Activated naive CD8-positive, alpha-beta T cell treated with anti-CD3 and anti-CD28 coated beads, Interleukin-2, amount 50 U/mL, for 24 hours (primary cell): Measurements from ENCODE around the gene MICAL3.
A peak's percentile ranks its signal among the peaks of the same experiment; 100 is the strongest.
"Not testable (repeated sequence)": the region's sequence is repeated elsewhere in the genome, so short reads cannot be mapped to it uniquely, and the experiment has no call there.

ENCODE experiments used
- ATAC-seq: fragments of 150-1000 bp; cut with Tn5 transposase; one replicate; pipeline ENCODE4 v1.10.0; 2021
- DNase-seq: peaks from one replicate; pipeline ENCODE4 v3.0.0; 2021
- H3K27ac Mint-ChIP-seq: one replicate; pipeline ENCODE4 v1.8.0; 2021; ENCODE audit warnings: mild to moderate bottlenecking, mixed read lengths
- H3K27me3 Mint-ChIP-seq: one replicate; pipeline ENCODE4 v1.8.0; 2021; ENCODE audit warnings: mixed read lengths
- H3K36me3 Mint-ChIP-seq: one replicate; pipeline ENCODE4 v1.8.0; 2021; ENCODE audit warnings: low read depth, mixed read lengths
- H3K4me1 Mint-ChIP-seq: one replicate; pipeline ENCODE4 v1.8.0; 2021; ENCODE audit warnings: mixed read lengths
- H3K4me3 Mint-ChIP-seq: one replicate; pipeline ENCODE4 v1.8.0; 2021; ENCODE audit warnings: mild to moderate bottlenecking, moderate library complexity, mixed read lengths
- H3K9me3 Mint-ChIP-seq: one replicate; pipeline ENCODE4 v1.8.0; 2021; ENCODE audit warnings: mixed read lengths

The MICAL3 gene

DNA sequence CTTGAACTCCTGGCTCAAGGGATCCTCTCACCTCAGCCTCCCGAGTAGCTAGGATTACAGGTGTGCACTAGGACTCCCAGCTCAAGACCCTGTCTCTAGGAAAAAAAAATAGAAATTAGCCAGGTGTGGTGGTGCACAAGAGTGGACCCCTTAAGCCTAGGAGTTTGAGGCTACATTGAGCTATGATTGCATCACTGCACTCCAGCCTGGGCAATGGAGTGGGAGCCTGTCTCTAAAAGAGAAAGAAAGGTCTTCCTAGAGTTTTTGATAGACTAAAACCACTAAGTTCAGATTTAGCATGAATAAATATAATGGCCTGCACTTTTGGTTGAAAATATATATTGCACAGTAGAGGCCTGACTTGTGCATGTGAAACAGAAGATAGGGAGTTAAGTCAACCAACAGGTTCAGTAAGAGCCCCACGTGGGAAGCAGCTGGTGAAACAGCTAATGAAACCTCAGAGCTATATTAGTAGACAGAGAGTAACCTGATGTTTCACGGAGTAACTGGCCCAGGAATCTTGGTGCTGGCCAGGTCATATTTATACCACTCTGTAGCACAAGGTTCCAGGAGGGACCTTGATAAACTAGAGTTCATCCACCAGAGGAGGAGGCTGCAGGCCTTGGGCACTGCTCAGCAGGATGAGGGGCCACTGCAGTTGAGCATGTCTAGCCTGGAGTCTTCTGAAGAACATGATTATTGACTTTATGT lies 4.6 kb upstream of the MICAL3 start:
- no peak overlapping the region for H3K27ac Mint-ChIP-seq
- H3K4me1 Mint-ChIP-seq = peaks cover 7% of the 10 kb centered on the region
- peaks cover 25% of the 10 kb centered on the region for H3K27me3 Mint-ChIP-seq

DNA sequence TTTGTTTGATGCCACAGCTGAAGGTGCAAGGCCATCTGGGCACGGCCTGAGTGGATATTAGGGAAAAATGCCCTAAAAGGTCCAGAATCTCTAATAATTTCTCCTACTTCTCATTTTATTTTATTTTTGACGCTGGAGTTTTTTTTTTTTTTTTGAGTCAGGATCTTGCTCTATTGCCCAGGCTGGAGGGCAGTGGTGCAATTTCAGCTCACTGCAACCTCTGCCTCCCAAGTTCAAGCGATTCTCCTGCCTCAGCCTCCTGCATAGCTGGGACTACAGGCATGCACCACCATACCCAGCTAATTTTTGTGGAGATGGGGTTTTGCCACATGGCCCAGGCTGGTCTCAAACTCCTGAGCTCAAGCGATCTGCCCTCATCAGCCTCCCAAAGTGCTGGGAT lies 1.5 kb upstream of the MICAL3 start:
- not testable (repeated sequence) for H3K9me3 Mint-ChIP-seq, H3K36me3 Mint-ChIP-seq, H3K27ac Mint-ChIP-seq, DNase-seq, H3K4me3 Mint-ChIP-seq, ATAC-seq
- H3K27me3 Mint-ChIP-seq = peaks cover 46% of the 10 kb centered on the region
- peaks cover 11% of the 10 kb centered on the region for H3K4me1 Mint-ChIP-seq

More for the DNA sequence above, 4.6 kb upstream of the MICAL3 start:
- ATAC-seq (no peak), DNase-seq (no peak)
- no peaks in the 10 kb centered on the region for H3K36me3 Mint-ChIP-seq
- no peak overlapping the region for H3K4me3 Mint-ChIP-seq
- H3K9me3 Mint-ChIP-seq = no peaks in the 10 kb centered on the region

DNA sequence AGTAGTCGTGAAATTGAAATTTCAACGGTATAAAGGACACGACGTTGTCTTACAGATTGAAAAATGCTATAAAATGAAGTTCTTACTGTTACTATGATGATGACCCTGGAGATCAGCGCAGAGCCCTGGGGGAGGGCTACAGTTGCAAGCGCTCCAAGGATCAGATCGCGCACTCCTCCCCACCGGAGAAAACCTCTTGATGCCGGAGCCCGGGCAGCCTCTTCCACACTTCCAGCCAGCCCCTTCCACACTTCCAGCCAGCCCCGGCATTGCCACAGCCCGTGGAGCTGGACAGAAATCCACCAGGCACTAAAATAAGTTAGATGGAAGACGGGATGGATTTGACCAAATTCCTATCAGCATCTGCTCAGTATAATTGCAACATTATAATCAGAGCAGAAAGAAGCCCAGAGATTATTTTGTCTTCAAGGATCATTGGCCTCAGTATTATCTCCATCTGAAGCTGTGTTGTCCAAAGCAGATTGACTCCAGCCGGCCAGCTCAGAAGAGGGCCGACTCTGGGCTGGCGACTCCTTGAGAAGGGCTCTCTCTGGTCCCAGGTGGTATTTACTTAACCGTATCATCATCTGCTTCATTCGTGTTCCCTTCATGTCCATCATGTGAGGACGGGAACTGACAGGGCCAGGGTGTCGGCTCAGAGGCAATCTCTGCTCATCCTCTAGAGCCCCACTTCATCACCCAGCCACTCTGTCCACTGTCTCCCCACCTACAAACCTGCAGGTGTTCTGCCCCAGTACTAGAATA lies 777 bp upstream of the MICAL3 start:
- no peaks in the 10 kb centered on the region for H3K9me3 Mint-ChIP-seq
- peaks cover 11% of the 10 kb centered on the region for H3K4me1 Mint-ChIP-seq
- peaks cover 46% of the 10 kb centered on the region for H3K27me3 Mint-ChIP-seq
- H3K27ac Mint-ChIP-seq = no peak overlapping the region
- H3K36me3 Mint-ChIP-seq = no peaks in the 10 kb centered on the region
- DNase-seq (no peak), ATAC-seq (no peak)
- H3K4me3 Mint-ChIP-seq = peak overlapping the region; percentile 66

DNA sequence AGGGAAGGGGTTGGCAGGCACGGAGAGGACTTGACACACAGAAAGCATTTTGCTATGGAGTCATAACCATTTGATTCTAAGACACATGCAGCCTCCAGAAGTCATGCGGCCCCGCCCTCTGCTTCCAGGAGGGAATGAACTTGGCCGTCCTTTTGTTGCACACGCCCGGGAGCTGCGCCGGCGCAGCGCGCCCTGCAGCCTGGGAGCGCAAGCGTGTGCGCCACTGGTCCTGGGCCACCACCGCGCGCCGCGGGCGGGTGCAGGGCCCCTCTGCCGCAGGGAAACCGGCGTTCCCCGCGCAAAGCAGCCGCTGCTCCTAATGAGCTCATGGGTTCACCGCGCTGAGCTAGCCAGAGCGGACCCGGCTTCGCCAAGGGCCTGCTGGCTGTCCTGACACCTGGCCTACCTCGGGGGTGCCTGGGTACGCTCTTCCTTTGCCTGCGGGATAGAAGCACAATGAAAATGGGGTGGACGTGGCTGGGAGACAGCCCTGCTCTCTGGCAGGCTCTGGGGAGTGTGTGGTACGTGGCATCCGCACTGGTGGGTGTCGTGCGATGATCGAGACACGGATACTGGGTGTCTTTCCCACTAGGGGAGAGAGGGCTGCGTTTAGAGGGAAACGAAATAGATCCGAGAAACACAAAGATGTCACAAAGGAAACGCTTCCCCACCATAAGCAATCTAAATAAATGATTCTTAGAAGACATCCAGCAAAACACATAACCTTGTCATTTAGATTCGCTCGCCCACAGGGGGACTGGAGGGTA lies 669 bp downstream of the MICAL3 start:
- Mint-ChIP-seq H3K9me3 (no peaks in the 10 kb centered on the region), H3K4me1 (peaks cover 11% of the 10 kb centered on the region), H3K4me3 (peak overlapping the region; percentile 84), H3K27ac (no peak overlapping the region), H3K27me3 (peaks cover 46% of the 10 kb centered on the region), H3K36me3 (no peaks in the 10 kb centered on the region)
- peak; percentile 59 for ATAC-seq
- peak; percentile 40 for DNase-seq

DNA sequence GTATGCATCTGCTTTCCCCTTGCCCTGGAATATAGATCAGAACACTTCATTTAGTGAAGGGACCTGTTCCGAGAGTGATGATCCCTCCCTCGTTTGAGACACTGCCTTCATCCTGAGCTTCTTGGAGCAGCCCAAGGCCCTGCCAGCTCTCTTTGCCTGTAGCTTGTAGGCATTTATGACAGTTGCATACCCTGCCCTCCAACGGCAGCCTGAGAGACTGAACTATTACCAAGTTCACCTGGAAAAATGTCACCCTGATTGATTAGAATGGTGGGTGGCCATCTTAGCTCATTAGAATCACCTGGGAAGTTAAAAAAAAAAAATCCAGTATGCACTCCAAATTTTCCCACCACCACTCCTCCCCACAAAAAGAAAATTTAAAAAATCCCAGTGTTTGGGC lies 1.5 kb downstream of the MICAL3 start:
- Mint-ChIP-seq H3K27ac (no peak overlapping the region), H3K4me1 (peaks cover 11% of the 10 kb centered on the region), H3K9me3 (no peaks in the 10 kb centered on the region), H3K27me3 (peaks cover 46% of the 10 kb centered on the region), H3K4me3 (no peak overlapping the region), H3K36me3 (no peaks in the 10 kb centered on the region)
- ATAC-seq (no peak), DNase-seq (no peak)

DNA sequence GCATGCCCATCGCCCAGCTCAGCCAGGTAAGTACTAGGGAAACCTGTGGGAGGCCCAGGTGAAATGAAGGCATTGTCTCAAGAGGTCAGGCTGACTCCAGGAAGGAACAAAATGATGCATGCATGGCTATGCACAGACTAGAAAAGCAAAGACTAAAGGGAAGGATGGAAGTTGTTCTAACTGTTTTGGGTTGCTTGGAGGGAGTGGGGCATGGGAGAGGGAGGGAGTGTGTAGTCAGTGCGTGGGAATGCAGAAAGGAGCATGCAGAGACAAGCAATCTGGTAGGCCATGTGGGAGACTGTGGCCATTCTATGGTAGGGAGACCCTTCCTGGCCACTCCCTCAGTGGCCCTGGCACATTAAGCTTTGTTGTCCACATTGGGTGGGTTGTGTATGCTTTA lies 2.9 kb downstream of the MICAL3 start:
- Mint-ChIP-seq H3K4me1 (peaks cover 11% of the 10 kb centered on the region), H3K9me3 (no peaks in the 10 kb centered on the region), H3K36me3 (no peaks in the 10 kb centered on the region), H3K4me3 (no peak overlapping the region), H3K27me3 (peaks cover 40% of the 10 kb centered on the region), H3K27ac (no peak overlapping the region)
- no peak for DNase-seq
- ATAC-seq = no peak

DNA sequence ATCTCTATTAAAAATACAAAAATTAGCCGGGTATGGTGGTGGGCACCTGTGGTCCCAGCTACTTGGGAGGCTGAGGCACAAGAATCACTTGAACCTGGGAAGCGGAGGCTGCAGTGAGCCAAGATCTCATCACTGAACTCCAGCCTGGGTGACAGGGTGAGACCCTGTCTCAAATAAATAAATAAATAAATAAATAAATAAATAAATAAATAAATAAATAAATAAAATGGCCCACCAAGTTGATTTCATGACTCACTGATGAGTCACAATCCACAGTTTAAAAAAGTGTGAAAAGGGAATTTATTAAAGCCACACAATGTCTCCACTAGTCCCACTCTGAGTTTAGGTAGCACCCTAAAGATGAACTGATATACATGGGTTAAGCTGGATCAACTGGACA lies 3.6 kb downstream of the MICAL3 start:
- peaks cover 11% of the 10 kb centered on the region for H3K4me1 Mint-ChIP-seq
- not testable (repeated sequence) for ATAC-seq, H3K4me3 Mint-ChIP-seq, H3K9me3 Mint-ChIP-seq, DNase-seq, H3K27ac Mint-ChIP-seq, H3K36me3 Mint-ChIP-seq
- H3K27me3 Mint-ChIP-seq = peaks cover 34% of the 10 kb centered on the region

DNA sequence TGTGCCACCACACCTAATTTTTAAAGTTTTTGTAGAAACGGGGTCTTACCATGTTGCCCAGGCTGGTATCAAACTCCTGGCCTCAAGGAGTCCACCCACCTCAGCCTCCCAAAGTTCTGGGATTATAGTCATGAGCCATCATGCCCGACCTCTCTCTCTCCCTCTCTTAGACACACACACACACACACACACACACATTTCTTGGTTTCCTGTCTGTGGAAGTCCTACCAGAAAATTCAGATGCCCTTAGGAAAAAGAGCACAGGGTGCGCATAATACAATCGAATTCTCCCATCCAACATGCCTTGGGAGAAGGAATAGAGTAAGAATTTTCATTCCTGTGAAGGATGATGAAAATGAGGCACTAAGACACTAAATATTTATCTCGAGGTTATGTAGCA lies 10.4 kb downstream of the MICAL3 start:
- H3K27me3 Mint-ChIP-seq = peaks cover 3% of the 10 kb centered on the region
- no peaks in the 10 kb centered on the region for H3K36me3 Mint-ChIP-seq
- no peak for DNase-seq
- H3K27ac Mint-ChIP-seq = no peak overlapping the region
- no peak for ATAC-seq
- H3K9me3 Mint-ChIP-seq = no peaks in the 10 kb centered on the region
- H3K4me3 Mint-ChIP-seq = no peak overlapping the region
- H3K4me1 Mint-ChIP-seq = peaks cover 2% of the 10 kb centered on the region

DNA sequence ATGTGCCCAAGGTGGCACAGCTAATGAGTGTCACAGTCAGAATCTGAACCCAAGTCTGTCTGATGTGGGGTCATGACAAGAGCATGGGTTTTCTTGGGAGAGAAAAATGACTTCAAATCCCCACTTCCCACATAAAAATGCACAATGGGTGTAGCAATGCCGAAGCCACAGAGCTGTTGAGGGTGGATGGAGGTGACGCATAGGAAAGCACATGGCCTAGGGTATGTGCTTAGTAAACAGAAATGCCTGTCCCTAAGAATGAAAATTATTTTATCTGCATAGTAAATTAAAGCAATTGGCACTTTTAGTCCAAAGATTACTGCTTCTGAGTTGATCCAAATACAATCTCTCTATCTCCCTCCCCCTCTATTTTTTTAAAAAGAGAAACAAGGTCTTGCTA lies 10.9 kb downstream of the MICAL3 start:
- Mint-ChIP-seq H3K27me3 (peaks cover 3% of the 10 kb centered on the region), H3K4me3 (no peak overlapping the region), H3K36me3 (no peaks in the 10 kb centered on the region), H3K9me3 (no peaks in the 10 kb centered on the region), H3K4me1 (peaks cover 2% of the 10 kb centered on the region), H3K27ac (no peak overlapping the region)
- DNase-seq (no peak), ATAC-seq (no peak)

DNA sequence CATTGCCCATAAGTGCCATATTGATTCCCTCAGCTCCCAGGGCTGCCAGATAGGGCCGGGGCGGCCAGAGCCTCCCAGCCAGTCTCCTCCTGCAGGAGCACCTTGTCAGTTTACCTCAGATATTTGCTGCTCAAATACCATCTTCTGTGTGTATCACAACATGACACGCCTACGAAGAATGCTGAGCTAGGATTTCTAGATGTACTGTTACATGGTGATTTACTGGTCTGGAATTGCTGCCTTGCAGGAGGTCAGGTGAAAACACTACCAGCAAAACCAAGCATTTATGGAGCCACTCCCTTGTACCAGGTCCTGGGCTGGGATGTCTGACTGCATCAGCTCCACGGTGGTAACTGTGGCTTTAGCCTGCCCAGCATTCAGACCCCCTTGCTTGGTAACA lies 11.8 kb downstream of the MICAL3 start:
- DNase-seq (no peak), ATAC-seq (no peak)
- Mint-ChIP-seq H3K27me3 (peaks cover 3% of the 10 kb centered on the region), H3K36me3 (no peaks in the 10 kb centered on the region), H3K9me3 (no peaks in the 10 kb centered on the region), H3K4me1 (peaks cover 2% of the 10 kb centered on the region), H3K4me3 (no peak overlapping the region), H3K27ac (no peak overlapping the region)

DNA sequence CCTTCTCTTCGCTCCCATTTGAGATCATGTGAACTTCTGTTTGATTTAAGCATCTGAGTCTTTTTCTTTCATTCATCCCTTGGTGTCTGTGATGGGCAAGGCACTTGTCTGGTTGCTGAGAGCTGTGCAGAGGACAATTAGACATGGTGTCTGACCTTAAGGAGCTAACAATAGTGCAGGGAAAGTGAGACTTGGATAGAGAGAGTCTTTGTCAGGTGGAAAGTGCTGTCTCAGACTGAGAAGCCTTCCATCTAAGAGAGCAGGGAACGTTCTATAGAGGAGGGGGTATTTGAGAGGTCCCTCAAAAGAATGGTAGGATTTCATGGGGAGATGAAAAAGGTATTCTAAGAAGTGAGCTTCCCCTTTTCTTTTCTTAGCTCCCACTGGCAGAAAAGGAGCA lies 14.1 kb downstream of the MICAL3 start:
- H3K4me1 Mint-ChIP-seq = peaks cover 4% of the 10 kb centered on the region
- H3K27ac Mint-ChIP-seq = no peak overlapping the region
- no peaks in the 10 kb centered on the region for H3K36me3 Mint-ChIP-seq
- peaks cover 6% of the 10 kb centered on the region for H3K27me3 Mint-ChIP-seq
- H3K4me3 Mint-ChIP-seq = no peak overlapping the region
- no peaks in the 10 kb centered on the region for H3K9me3 Mint-ChIP-seq
- DNase-seq = no peak
- no peak for ATAC-seq

DNA sequence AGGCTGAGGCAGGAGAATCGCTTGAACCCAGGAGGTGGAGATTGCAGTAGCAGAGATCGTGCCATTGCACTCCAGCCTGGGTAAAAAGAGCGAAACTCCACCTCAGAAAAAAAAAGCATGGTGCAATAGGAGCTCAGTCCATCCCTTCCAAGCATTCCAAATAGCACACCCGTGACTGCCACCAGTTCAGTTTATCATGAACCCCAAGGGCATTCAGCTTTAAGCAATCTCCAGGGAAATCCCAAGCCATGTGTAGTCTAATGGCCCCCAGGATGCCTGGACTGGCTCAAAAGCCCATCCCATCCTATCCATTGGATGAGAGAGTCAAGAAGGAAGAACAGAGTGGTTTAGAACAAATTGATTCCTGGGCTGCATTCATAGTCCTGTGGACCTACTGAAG lies 16.2 kb downstream of the MICAL3 start:
- H3K27me3 Mint-ChIP-seq = peaks cover 6% of the 10 kb centered on the region
- no peak overlapping the region for H3K4me3 Mint-ChIP-seq
- H3K9me3 Mint-ChIP-seq = no peaks in the 10 kb centered on the region
- H3K4me1 Mint-ChIP-seq = peaks cover 5% of the 10 kb centered on the region
- ATAC-seq (no peak), DNase-seq (no peak)
- no peaks in the 10 kb centered on the region for H3K36me3 Mint-ChIP-seq
- H3K27ac Mint-ChIP-seq = no peak overlapping the region

DNA sequence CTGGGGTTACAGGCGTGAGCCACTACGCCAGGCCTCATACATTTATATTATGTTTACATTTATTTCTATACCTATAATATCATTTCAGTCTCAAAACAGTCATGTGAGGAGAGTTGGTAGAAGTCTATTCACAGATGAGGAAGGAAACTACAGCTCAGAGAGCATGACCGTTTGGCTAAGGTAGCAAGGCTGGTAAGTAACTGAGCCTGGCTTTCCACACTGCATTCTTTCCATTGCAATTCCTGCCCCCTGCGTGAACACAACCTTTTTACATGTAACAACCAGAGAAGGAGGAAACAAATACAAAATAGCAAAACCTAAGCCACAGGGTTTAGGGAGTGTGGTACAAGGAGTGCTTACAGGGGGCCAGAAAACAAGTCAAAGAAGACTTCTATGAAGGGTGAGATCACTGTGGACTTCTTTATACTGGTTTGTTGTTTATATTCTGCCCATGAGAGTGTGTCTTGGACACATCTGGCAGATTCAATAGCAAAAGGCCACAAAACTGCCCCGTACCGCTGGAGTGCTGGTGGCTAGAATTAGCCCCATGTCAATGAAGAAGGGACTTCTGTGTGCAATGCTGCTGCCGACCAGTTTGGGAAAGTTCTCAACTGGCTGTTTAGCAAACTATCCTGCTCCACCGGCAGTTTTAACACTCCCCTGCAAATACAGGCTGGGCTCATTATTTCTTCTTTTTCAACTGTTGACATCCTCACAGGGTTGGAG lies 19.0 kb downstream of the MICAL3 start:
- Mint-ChIP-seq H3K36me3 (peaks cover 1% of the 10 kb centered on the region), H3K27ac (no peak overlapping the region), H3K4me1 (peaks cover 13% of the 10 kb centered on the region), H3K4me3 (no peak overlapping the region), H3K27me3 (peaks cover 6% of the 10 kb centered on the region), H3K9me3 (no peaks in the 10 kb centered on the region)
- ATAC-seq (no peak), DNase-seq (no peak)

DNA sequence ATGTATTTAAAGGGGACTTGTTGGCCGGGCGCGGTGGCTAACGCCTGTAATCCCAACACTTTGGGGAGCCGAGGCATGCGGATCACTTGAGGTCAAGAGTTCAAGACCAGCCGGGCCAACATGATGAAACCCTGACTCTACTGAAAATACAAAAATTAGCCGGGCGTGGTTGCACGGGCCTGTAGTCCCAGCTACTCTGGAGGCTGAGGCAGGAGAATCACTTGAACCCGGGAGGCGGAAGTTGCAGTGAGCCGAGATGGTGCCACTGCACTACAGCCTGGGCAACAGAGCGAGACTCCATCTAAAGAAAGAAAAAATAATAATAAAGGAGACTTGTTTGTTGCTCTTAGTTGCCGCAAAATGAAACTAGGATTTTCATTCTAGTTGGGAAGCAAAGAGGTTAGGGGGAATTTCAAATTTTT lies 22.5 kb downstream of the MICAL3 start:
- not testable (repeated sequence) for H3K27me3 Mint-ChIP-seq, ATAC-seq, H3K36me3 Mint-ChIP-seq, DNase-seq, H3K9me3 Mint-ChIP-seq
- Mint-ChIP-seq H3K4me1 (peaks cover 40% of the 10 kb centered on the region), H3K27ac (peak overlapping the region; percentile 98), H3K4me3 (peak overlapping the region; percentile 92)
